ENCODE results near the gene ICAM2. TPM values are rescaled to one million over a fixed set of nuclear protein-coding genes. Genes with fewer than 3 reads are reported as not detected.

ICAM2 gene
- total RNA-seq, 1 donor from 2014 or later: not detected

- H3K27ac ChIP-seq (ENCODE audit: low read depth, low read length): no peak overlapping the region
- H3K9me3 ChIP-seq (ENCODE audit: insufficient read depth, low read depth, low read length): no peaks in the 10 kb centered on the region
- peak overlapping the region; percentile 60 for H2AFZ ChIP-seq (ENCODE audit: low read depth, low read length)
- Mint-ChIP-seq H3K9me3 (ENCODE audit: unreplicated experiment) (no peaks in the 10 kb centered on the region), H3K4me3 (ENCODE audit: unreplicated experiment) (no peak overlapping the region), H3K36me3 (ENCODE audit: low read depth, unreplicated experiment) (no peaks in the 10 kb centered on the region), H3K4me1 (ENCODE audit: low read depth, unreplicated experiment) (no peaks in the 10 kb centered on the region), H3K27ac (ENCODE audit: unreplicated experiment) (no peak overlapping the region), H3K27me3 (ENCODE audit: low read depth, unreplicated experiment) (peaks cover 33% of the 10 kb centered on the region)
- DNase-seq (ENCODE audit: low read depth) (no peak), FAIRE-seq (no peak)
- H3K36me3 ChIP-seq (ENCODE audit: insufficient read depth, low read length): no peaks in the 10 kb centered on the region
- no peak overlapping the region for H3K4me2 ChIP-seq (ENCODE audit: low read length)
- H3K79me2 ChIP-seq (ENCODE audit: insufficient read depth, low read length): no peaks in the 10 kb centered on the region
- no peaks in the 10 kb centered on the region for H4K20me1 ChIP-seq (ENCODE audit: insufficient read depth, low read length)
- TF ChIP-seq CTCF (IDR thresholded peaks at IDR 0.05; ENCODE audit: insufficient read depth, low read depth, low read length) (no peak), EZH2 (IDR thresholded peaks at IDR 0.05; ENCODE audit: insufficient read depth, low read length) (no peak)
- peaks cover 6% of the 10 kb centered on the region for H3K4me1 ChIP-seq (ENCODE audit: insufficient read depth, low read length)
- no peak overlapping the region for H3K4me3 ChIP-seq (ENCODE audit: insufficient read depth, low read depth, low read length)
- no peak overlapping the region for H3K9ac ChIP-seq (ENCODE audit: low read length)
- H3K27me3 ChIP-seq (ENCODE audit: insufficient read depth, low read length): peaks cover 13% of the 10 kb centered on the region
Measured at GRCh38 chr17:63988741-63989621, 31.5 kb downstream of the ICAM2 start.

GRCh38 chr17:63988127-63988478 is 32.3 kb downstream of the ICAM2 start:
- Histone ChIP-seq H3K27ac (ENCODE audit: low read depth, low read length) (no peak overlapping the region), H3K9me3 (ENCODE audit: insufficient read depth, low read depth, low read length) (no peaks in the 10 kb centered on the region), H3K36me3 (ENCODE audit: insufficient read depth, low read length) (no peaks in the 10 kb centered on the region), H3K4me1 (ENCODE audit: insufficient read depth, low read length) (peaks cover 6% of the 10 kb centered on the region), H3K4me3 (ENCODE audit: insufficient read depth, low read depth, low read length) (no peak overlapping the region), H3K4me2 (ENCODE audit: low read length) (no peak overlapping the region), H3K9ac (ENCODE audit: low read length) (no peak overlapping the region), H4K20me1 (ENCODE audit: insufficient read depth, low read length) (no peaks in the 10 kb centered on the region), H3K27me3 (ENCODE audit: insufficient read depth, low read length) (peaks cover 10% of the 10 kb centered on the region), H3K79me2 (ENCODE audit: insufficient read depth, low read length) (no peaks in the 10 kb centered on the region), H2AFZ (ENCODE audit: low read depth, low read length) (no peak overlapping the region)
- TF ChIP-seq CTCF (IDR thresholded peaks at IDR 0.05; ENCODE audit: insufficient read depth, low read depth, low read length): no peak
- TF ChIP-seq EZH2 (IDR thresholded peaks at IDR 0.05; ENCODE audit: insufficient read depth, low read length): no peak
- H3K4me3 Mint-ChIP-seq (ENCODE audit: unreplicated experiment): no peak overlapping the region
- peaks cover 28% of the 10 kb centered on the region for H3K27me3 Mint-ChIP-seq (ENCODE audit: low read depth, unreplicated experiment)
- H3K27ac Mint-ChIP-seq (ENCODE audit: unreplicated experiment): no peak overlapping the region
- no peaks in the 10 kb centered on the region for H3K9me3 Mint-ChIP-seq (ENCODE audit: unreplicated experiment)
- DNase-seq (ENCODE audit: low read depth) (no peak), FAIRE-seq (no peak)
- no peaks in the 10 kb centered on the region for H3K36me3 Mint-ChIP-seq (ENCODE audit: low read depth, unreplicated experiment)
- no peaks in the 10 kb centered on the region for H3K4me1 Mint-ChIP-seq (ENCODE audit: low read depth, unreplicated experiment)
